Pulmonary artery endothelial cell (primary cell): ENCODE measurements around the gene CTU1. TPM values are rescaled to one million over a fixed set of nuclear protein-coding genes. Genes with fewer than 3 reads are reported as not detected.
A peak's percentile ranks its signal among the peaks of the same experiment; 100 is the strongest.
"Not testable (repeated sequence)": the region's sequence is repeated elsewhere in the genome, so short reads cannot be mapped to it uniquely, and the experiment has no call there.

Experiments
- DNase-seq: peaks from one replicate; pipeline ENCODE4 v3.0.0-alpha.2; 2011; ENCODE audit warnings: low read depth, low spot score
- total RNA-seq: library from RNA; depleted of rRNA; stranded (reverse); fragments of >200 nt; gene quantifications from 2 replicates; pipeline ENCODE4 v1.2.3, GENCODE V29; 2014

Gene CTU1
- total RNA-seq, result 6.6 and 10.2 TPM in 2 replicates

DNA sequence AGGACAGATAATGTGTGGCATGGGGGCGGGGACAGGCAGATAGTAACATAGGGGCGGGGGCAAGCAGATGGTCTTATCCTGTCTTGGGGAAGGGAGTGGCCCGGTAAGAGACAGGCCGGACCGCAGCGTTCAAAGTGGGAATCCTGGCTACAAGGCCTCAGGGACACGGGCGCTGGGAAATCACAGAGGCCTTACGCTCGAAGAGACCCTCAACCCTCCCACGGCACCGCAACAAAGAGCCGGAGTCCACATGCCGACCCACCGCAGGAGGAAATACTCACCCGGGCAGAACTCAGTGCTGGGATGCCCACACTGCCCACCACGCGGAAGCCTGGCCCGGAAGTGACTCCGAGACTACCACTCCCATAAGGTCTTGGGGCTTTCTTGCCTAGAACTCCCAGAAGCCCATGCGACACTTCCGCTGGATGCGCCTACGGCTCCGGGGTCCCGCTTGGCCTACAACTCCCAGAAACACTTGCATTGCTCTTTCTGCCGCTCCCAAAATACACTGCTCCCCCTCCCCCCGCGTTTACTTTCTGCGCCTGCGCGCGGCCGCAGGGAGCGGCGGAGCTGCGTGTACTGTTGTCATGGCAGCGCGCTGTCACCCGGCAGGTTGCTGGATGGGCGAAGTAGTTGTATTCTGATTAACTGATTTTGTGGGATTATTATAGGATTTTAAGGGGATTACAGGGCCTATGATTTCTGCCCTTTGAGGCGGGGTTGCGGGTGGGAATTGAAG is at the start of gene CTU1:
CTU1 (minus strand) TSS at position 344 of the 739 bp plus-strand sequence. CDS start 3,840 bp downstream, outside the sequence.
- peak; percentile 98 for DNase-seq

DNA sequence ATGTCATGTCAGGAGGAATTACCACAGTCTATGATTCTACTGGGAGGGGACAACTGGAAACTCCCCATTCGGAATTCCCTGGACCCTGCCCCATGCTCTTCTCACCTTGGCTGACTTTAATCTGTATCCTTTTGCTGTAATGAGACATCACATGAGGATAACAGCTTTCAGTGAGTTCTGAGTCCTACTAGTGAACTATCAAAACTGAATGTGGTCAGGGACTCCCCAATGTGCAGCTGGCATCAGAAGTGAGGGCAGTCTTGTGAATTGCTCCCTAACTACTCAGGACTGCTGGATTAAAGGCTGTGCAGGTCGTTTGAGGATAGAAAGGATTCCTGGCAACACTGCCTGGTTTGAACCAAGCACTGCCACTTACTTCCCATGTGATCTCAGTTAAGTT is 49.1 kb upstream of the CTU1 start:
- no peak for DNase-seq

GRCh38 chr19:51156710-51157109 is 48.5 kb upstream of the CTU1 start:
- no peak for DNase-seq

- no peak for DNase-seq
These were observed 42.4 kb upstream of the CTU1 start for GRCh38 chr19:51150627-51151026.

DNA sequence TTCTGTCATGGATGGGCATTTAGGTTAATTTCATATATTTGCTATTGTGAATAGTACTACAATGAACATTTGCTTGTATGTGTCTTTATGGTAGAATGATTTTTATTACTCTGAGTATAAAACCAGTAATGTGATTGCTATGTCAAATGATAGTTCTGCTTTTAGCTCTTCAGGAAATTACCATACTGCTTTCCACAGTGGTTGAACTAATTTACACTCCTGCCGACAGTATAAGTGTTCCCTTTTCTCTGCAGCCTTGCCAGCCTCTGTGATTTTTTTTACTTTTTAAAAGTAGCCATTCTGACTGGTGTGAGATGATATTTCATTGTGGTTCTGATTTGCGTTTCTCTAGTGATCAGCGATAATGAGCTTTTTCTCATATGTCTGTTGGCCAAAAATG is 40.4 kb upstream of the CTU1 start:
- no peak for DNase-seq

- no peak for DNase-seq
These were observed 39.5 kb upstream of the CTU1 start for GRCh38 chr19:51147663-51148062.

- no peak for DNase-seq
These were observed 38.5 kb upstream of the CTU1 start for GRCh38 chr19:51146751-51147150.

- no peak for DNase-seq
These were observed 37.8 kb upstream of the CTU1 start for GRCh38 chr19:51145916-51146493.

DNA sequence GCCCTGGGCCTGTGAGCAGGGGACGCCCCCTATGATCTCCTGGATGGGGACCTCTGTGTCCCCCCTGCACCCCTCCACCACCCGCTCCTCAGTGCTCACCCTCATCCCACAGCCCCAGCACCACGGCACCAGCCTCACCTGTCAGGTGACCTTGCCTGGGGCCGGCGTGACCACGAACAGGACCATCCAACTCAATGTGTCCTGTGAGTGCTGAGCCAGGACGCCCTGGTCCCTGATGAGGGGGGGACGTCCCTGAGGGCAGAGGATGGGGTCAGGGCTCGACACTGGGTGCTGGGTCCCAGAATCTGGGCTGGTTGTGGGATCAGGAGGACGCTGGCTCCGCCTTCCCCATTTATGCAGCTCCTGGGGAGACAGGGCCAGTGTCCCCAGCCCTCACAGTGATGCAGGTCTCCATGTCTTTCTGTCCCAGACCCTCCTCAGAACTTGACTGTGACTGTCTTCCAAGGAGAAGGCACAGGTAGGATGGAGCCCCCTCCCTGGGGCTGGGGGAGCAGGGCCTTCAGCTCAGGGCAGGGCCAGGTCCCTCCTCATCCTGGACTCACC is 36.4 kb upstream of the CTU1 start:
- no peak for DNase-seq

DNA sequence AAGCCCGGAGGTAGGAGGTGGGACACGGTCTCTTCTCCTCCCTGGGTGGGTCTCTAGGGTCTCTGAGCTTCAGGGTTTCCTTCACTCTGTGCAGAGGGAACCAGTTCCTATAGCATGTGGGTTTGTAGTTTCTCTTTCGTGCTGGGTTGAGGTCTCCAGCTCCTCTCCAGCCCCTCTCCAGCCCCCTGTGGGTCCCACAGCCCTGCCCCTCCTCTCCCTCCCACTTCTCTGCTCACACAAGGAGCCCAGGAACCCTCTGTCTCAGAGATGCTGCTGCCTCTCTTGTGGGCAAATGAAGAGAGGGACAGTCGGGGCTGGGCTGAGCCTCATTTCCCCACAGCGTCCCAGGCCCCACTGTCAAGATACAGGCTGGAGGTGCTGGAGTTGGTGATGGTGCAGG is 35.3 kb upstream of the CTU1 start:
- no peak for DNase-seq

DNA sequence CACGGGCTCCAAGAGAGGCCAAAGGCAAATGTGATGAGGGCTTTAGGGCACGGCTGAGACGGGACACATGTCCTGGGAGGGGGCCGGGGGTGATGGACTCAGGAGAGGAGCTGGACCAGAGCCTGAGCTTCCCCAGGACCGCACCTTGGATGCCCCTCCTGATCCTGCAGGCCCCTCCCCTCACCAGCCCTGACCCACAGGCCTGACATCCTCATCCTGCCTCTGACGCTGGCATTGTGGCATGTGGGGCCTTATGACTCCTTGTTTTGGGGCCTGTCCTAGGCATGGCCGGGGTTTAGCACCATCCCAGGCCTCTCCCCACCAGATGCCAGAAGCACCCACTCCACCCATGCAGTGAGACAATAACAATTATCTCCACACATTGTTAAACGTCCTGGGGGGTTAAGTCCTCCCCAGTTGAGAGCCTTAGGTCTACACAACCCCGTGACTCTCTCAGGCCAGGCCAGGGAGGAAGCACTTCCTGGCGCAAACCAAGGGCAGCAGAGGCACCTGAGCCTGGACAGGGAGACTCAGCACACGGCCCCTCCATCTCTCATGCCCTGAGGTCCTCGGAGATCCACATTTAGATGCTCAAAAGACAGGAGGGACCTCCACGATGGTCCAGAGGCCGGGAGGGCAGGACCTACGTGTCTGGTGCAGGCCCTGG is 34.7 kb upstream of the CTU1 start:
- not testable (repeated sequence) for DNase-seq

DNA sequence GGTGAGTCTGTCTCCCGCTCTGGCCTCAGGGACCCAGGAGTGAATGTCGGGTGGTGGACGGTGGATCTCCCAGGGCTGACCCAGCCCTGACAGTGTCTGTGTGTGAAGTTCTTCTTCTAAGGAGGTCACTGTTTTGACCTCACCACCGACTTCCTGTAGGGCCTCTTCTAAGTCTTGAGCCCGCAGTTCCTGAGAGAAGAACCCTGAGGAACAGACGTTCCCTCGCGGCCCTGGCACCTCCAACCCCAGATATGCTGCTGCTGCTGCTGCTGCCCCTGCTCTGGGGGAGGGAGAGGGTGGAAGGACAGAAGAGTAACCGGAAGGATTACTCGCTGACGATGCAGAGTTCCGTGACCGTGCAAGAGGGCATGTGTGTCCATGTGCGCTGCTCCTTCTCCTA is 33.9 kb upstream of the CTU1 start, which contains the start of gene SIGLEC7:
SIGLEC7 (plus strand) TSS at position 183 of the 400 bp plus-strand sequence; CDS start at position 252, 69 bp downstream.
- DNase-seq, result no peak

- DNase-seq, result no peak
These were observed 33.0 kb upstream of the CTU1 start for GRCh38 chr19:51141181-51141580.

DNA sequence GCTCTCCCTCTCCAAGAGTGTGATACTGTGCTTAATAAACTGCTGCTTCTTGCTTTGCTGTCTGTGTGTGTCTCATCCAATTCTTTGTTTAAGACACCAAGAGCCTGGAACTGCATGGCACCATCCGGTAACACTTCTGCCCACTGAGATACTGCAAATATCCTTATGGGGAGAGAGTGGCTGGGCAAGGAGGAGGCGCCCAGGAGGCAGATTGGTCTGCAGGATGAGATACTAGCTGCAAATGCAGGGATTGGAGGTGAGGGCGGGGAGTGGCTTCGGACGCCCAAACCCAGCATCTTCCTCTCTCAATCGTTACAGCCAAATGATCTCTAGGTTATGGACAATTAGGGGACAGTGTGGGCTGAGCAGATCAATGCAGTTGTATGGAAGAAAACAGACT is 32.2 kb upstream of the CTU1 start:
- no peak for DNase-seq

DNA sequence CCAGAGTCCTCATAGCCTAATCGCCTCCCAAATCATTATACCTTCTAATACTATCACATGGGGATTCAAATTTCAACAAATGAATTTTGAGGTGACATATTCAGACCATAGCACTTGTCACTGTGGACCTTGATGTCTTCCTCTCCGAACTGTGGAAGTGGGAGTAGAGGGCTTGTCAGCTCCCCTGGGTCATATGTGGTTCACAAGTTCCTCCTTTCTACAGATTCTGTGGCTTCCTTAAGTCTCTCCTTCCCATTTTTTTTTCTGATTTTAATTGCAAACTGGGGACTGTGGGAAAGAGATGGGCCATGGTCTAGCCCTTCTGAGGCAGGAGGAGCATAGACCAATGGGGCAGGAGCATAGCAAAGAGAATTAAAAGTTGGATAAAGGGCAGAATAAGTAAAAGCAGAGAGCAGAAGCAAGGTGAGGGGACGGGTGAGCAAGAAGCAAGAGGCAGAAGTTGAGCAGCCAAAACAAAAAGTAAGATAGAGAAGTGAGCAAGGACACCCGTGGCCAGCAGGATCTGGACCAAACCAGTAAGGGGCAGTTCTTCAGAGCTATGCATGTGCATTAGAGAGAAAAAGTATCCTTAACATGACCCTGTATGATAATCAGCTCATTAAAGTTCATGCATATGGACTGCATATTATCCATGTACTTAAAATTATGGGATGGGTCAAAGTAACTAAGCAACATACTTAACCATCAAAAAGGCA is 31.2 kb upstream of the CTU1 start:
- no peak for DNase-seq

GRCh38 chr19:51138549-51138979 is 30.4 kb upstream of the CTU1 start:
- no peak for DNase-seq

DNA sequence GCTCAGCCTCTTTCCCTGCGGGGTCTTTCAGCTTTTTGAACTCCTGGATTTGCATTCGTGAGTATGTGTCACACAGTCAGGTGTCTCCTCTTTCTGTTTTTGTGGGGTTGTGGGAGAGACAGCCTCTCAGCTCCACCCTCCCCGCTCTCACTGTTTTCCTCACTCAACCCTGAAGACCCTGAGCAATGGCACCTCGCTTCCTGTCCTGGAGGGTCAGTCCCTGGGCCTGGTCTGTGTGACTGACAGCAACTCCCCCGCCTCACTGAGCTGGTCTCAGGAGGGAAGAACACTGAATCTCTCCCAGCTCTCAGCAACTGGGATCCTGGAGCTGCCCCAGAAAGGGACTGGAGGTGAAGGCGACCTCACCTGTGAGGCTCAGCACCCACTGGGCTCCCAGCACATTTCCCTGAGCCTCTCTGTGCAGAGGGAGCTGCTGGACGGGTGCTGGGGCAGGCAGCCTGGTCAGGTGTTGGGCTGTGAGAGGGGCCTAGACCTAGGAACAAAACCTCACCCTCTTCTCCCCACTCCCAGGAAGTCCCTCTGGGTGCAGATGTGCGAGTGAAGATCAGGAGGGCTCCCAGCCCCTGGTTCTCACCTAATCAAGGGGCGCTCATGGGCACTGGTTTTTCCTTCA is 29.7 kb upstream of the CTU1 start:
- DNase-seq, result no peak

- DNase-seq, result no peak
These were observed 28.8 kb upstream of the CTU1 start for GRCh38 chr19:51136851-51137551.

GRCh38 chr19:51135986-51136762 is 28.0 kb upstream of the CTU1 start:
- no peak for DNase-seq

DNA sequence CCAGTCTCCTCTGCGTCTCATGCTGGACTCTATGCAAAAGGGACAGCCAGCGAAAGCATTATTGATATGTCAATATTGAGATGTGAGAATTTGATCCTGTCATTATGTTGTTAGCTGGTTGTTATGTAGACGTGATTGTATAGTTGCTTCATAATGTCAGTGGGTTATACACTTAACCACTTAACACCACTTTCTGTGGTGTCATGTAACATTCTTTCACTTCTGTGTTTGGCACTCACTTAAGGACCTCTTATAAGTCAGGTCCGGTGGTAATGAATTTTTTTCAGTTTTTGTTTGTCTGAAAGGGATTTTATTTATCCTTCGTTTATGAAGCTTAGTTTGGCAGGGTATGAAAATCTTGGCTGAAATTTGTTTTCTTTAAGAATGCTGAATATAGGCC is 26.8 kb upstream of the CTU1 start:
- DNase-seq, result no peak
